GM19240 (cell line): ENCODE results near the gene CCDC201.

Experiments
- DNase-seq: peaks from one replicate; pipeline ENCODE4 v3.0.0; 2011; ENCODE audit warnings: low spot score; ENCODE audit not compliant: insufficient read length

The CCDC201 gene

DNA sequence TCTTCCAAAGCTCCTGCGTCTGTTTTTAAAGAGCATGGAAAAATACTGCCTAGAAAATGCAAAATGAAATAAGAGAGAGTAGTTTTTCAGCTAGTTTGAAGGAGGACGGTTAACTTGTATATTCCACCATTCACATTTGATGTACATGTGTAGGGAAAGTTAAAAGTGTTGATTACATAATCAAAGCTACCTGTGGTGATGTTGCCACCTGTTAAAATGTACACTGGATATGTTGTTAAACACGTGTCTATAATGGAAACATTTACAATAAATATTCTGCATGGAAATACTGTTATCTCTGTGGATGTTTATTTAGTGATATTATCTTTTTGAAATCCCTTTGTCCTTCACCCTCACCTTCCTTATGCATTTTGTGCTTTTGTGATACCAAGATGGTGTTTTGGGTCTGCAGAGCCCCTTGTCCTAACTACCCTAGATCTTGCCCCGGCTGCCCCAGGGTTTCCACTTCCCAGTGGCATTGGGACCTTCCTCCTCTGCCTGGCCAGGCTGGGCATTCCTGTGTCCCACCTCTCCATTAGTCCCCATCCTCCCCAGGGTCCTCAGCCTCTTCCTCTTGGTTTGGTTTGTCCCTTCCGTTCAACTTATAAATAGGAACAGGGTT is 20.6 kb upstream of the CCDC201 start:
- no peak for DNase-seq

DNA sequence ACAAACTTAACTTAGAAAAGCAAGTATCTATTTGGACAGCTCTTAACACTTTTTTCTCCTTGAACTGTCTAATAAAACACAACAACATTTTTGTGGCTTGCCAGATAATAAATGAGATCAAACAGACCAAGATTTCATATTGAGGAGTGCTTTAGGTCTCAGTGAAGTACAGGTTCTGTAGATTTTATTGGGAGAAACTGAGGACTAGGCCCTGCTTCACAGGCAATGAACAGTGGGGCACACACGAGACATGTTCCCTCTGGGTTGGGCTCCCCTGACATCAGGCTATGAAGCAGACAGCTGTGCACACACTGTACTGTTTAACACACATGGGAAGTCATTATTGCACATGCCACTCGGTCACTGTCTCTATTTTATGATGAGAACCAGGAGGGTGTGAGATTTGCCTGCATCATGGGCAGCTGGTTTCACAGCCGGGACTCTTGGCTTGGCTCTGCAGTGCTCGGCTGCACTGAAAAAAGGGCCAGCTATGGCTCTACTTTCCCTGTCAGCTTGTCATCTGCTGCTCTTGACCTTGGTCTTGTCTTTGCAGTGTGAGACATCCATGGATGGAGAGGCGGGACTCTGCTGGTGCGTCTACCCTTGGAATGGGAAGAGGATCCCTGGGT is 19.6 kb upstream of the CCDC201 start:
- DNase-seq, result no peak

DNA sequence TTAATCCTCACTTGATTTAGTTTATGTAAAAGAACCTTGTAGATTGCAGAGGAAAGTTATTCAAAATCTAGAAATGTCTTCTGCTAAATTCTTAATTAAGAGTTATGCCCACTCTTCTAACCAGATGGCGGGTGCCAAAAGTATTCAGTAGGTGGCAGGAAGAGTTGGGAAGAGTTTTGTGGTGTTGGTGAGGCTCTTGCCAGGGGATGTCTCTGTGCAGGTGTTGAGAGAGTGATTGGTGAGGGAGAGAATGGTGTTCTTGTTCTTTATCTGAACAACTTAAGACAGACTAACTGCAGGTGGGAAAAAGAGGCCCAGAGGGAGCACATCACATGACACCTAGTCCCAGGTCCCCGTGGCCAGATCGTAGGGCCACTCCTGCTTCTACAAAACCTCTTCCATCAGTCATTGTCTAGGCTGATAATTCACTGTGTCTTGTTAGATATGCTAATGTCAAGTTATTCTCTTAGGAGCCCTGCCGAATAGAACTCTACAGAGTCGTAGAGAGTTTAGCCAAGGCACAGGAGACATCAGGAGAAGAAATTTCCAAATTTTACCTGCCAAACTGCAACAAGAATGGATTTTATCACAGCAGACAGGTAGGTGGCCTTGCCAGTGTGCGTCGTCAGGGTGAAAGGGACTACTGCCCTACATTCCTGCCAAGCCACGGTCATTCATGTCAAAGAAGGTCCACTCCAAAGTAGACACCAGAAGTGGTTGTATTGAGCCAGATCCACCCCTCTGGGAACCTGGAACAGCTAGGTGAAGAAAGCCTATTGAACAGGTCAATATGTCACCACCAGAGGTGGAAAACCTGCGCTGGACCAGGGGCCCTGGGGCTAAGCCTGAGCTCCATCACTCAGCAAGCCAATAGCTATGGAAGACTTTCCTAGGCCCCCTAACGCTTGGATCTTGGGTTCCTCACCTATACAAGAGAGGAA is 18.9 kb upstream of the CCDC201 start:
- DNase-seq, result no peak

DNA sequence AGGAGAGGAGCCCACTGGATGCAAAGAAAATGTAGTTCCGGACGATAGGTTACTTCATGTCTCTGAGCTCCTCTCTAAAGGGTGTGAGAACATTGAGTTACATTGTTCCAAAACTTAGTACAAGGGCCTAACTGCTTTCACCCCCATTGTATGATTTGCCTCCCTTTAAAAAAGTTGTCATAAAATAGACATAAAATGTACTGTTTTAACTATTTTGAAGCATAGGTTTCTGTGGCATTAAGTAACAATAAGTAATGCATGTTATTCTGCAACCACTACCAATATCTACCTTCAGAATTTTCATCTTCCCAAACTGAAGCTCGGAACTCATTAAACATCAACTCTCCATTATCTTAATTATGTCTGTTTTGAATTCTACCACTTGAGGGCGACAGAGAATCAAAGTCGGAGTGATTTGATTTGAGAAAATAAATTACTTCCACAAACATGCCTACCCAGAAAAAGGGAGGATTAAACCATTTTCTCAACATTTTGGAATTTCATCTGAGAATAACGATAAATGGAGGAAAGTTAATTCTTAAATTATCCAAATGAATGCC is 18.1 kb upstream of the CCDC201 start:
- DNase-seq, result no peak

DNA sequence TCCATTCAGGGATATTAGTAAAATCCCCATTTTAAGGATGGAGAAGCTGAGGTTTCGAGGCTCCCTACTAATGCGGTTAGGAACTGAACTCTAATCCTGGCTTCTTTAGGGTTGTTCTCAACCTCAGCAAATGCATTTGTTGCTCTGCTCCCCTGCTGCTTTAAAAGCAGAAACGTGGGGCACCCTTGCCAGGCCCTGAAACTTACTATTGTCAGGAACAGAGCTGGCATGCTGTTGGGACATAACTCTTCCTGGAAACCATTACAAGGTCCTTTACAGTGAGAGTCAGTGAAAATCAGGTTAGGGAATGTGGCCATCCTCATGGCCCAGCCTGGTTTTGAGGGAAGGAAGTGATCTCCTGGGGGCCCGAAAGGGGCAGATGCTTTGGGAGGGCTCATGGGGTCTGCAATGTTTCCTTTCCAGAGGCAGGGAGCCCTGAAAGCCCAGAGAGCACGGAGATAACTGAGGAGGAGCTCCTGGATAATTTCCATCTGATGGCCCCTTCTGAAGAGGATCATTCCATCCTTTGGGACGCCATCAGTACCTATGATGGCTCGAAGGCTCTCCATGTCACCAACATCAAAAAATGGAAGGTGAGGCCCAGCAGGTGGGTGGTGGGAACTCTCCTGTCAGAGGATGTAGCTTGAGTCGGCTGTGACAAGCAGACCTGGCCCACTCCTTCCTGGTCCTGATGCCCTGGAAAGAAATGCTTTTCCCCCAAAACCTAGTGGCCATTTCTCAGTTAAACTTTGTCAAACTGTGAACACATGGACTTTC is 17.4 kb upstream of the CCDC201 start:
- DNase-seq, result no peak

DNA sequence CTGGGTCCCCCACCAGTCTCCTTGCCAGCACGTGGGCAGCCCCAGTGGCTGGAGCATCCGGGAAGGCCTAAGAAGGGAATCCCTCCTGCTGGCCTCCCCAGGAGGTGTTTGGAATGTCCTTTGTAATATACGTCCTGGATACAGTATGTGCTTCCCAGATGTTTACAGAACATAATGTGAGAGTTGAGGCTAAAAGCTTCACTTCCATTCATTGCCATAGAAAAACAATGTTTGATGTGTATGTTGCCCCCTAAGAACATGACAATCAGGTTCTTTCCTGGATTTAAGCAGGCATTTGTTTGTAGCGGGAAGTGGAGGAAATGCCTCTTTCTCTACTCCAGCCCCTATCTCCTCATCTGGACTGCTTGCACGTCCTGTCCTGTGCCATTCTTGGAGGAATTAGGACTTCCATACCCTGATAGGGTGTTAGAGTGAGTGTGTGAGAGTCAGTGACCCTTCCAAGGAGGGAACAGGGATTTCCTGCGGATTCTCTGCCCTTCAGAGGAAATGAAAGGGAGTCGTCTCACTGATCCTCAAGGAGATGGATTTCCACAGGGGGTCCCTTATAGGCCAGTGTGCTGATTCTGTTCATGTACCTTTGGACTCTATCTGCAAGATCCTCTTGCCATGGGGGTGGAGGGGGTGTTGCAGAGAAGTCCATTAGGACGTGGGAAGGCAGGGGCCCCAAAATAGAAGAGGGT is 16.6 kb upstream of the CCDC201 start:
- DNase-seq, result no peak

DNA sequence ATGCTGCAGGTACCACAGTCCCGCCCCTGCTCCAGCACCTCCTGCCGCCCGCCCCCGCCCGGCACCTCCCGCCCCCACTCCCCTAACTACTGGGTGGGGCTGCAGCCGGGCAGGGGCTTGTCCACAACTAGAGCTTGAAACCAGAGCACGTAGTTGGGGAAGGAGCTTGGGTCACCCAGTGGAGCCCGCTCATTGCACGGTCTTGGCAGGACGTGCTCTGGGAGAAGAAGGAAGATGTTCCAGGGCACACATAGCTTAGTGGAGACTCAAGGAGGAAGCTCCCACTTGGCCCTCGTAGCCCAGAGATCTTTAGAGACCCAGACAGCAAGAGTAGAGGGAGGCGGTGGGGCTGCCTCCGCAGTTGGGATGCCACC is 16.1 kb upstream of the CCDC201 start:
- DNase-seq, result no peak

DNA sequence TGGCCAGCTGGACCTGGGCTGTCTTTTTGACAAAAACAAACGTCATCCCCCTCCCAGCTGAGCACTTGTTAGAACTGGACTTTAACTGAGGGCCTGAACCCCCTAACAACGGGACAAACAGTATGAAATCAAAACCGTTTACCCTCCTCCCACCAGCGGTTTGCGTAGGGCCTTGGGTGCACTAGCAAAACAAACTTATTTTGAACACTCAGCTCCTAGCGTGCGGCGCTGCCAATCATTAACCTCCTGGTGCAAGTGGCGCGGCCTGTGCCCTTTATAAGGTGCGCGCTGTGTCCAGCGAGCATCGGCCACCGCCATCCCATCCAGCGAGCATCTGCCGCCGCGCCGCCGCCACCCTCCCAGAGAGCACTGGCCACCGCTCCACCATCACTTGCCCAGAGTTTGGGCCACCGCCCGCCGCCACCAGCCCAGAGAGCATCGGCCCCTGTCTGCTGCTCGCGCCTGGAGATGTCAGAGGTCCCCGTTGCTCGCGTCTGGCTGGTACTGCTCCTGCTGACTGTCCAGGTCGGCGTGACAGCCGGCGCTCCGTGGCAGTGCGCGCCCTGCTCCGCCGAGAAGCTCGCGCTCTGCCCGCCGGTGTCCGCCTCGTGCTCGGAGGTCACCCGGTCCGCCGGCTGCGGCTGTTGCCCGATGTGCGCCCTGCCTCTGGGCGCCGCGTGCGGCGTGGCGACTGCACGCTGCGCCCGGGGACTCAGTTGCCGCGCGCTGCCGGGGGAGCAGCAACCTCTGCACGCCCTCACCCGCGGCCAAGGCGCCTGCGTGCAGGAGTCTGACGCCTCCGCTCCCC is 15.5 kb upstream of the CCDC201 start, which contains the start of gene IGFBP1:
IGFBP1 (plus strand) TSS at position 304 of the 808 bp plus-strand sequence; CDS start at position 469, 165 bp downstream.
- no peak for DNase-seq

DNA sequence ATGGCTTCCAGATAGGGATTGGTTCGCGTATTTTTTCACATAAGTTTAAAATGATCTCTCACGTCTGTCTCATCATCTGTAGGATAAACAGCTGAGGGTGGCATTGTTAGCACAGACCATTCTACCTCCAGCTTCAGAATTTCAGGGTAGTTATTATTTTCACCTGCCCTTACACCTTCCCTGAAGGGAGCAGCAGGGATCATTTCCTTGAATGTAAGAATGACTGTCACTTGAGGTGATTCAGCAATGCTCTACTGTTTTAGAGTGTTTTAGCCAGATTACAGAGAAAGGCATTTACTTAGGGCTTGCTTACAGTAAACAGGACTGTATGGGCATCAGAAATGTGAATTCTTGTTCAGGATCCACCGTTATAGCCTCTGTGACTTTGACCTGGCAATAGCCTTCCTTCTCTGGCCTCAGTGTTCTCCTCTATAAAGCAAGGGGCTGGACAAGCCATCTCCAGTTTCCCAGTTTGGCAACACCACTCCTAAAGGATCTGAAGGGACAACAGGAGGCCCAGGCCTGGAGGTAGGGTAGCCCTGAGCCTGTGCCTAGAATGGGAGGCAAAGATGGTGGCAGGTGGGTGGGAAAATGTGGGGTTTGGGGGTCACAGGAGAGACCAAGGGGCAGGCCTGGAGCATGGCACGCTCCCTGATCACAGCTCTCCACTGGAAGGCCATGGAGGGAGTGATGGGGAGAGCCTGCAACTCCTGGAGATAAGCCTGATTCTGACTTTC is 14.2 kb upstream of the CCDC201 start:
- no peak for DNase-seq

DNA sequence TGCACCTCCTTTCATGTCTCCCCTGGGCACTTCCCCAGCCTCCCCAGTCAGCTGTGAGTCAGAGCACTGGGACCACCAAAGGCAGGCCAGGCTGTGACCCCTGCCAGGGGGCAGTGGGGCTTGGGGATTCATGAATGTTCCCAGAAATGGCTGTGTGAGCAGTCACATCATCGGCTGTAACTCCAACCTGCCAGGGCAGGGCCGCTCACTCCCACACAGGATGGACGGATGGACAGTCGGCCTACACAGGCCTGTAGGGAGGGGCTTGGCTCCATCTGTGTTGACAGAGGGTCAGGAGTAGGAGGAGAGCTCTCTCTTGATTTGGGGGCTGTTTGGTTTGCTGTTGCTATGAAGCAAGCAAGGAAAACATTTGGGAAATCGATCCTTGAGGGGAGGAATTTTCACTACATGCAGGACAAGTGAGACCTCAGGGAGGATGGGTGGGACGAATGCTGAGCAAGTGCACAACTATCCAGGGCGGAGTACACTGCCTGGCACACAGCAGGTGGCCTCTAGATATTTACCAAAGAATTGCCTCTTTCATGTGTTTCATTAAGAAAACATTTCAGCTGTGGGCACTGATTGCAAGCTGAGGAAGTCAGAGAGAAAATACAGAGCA is 12.5 kb upstream of the CCDC201 start:
- DNase-seq, result no peak

DNA sequence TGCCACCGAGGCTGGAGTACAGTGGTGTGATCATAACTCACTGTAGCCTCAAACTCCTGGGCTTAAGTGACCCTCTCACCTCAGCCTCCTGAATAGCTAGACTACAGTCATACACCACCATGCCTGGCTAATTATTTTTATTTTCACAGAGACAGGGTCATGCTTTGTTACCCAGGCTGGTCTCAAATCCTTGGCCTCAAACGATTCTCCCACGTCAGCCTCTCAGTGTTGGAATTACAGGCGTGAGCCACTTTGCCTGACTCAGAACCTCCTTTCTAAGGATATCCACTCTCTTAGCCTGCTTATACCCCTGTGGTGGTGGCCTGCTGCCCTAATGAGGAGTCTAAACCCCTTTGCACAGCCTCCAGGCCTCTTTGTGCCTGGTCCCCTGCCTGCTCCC is 11.3 kb upstream of the CCDC201 start:
- no peak for DNase-seq

DNA sequence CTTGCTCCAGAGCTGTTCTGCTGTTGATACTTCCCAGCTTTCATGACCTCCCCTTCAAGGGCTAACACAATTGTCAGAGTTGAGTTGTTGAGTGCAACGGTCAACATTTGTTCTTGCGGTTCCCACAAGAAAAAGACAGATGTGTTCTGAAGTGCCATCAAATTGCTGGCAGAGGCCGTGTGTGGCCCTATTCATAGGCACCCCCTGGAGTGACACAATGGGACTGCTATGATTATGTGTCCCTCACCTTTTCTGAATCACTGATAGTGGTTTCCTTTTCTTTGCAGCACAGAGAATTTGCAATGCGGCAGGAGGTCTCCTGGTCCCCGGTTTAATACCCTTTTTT is 9.6 kb upstream of the CCDC201 start:
- DNase-seq, result no peak

DNA sequence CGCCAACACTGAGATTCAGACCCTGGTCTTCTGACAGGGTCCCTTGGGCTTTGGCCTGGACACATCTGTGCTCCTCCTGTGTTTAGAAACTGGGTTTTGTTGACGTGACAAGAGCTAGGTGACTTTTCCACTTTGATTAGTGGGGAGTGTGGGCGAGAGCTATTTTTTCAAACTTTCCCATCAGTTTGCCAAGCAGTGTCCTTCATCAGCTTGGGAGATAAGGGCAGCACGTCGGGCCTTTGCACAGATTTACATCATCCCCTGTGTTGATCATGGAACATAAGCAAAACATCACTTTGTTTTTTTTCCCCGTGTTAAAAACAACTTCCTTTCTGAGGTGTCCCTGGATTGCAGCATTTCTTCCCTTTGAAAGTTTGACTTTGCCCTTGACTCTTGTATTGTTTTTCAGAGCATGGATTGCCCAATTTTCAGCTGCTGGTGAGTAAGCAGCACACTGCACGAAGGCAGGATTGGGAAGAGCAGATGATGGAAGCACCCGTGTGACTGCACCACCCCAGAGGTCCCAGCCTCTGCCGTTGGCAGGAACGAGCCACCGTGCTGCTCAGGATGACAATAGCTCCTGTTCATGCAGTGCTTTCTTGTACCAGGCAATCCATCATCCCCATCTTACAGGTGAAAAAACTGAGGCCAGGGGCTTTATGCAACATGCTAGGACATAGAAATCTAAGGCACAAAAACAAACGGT is 9.0 kb upstream of the CCDC201 start:
- no peak for DNase-seq

DNA sequence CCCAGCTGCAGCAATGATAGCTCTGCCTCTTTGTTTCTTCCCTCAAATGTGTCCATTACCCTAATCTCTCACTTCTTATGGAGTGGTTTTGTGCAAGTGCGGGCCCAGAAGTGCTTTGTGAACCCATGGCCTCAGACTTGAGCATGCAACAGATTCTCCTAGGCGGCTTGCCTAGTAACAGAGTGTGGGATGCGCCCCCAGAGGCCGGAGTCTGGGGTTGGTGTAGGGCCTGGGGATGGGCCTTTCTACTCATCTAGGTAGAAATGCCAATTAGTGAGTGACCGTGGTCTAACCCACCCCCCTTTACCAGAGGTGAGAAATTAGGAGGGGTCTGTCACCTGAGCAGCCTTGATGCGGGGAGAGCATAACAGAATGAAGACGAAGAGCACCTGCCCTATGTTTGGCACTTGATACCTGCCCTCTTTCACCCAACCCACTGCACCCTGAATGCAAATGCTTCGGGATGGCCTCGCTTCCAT is 8.4 kb upstream of the CCDC201 start:
- DNase-seq, result no peak

DNA sequence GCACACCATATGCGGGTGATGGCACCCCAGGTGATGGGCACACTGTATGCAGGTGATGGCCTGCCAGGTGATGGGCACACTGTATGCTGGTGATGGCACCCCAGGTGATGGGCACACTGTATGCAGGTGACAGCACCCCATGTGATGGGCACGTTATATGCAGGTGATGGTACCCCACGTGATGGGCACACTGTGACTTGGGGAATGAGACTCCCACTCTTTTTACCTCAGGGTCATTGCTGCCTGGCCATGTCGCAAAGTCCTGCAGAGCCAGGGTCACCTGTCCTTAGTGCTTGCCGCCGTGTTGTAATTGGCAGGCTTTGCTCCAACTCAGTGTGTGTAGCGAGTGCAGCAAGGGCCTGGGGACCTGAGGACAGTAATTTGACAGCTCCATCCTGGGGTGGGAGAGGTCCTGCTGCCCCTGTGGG is 7.6 kb upstream of the CCDC201 start:
- DNase-seq, result no peak

DNA sequence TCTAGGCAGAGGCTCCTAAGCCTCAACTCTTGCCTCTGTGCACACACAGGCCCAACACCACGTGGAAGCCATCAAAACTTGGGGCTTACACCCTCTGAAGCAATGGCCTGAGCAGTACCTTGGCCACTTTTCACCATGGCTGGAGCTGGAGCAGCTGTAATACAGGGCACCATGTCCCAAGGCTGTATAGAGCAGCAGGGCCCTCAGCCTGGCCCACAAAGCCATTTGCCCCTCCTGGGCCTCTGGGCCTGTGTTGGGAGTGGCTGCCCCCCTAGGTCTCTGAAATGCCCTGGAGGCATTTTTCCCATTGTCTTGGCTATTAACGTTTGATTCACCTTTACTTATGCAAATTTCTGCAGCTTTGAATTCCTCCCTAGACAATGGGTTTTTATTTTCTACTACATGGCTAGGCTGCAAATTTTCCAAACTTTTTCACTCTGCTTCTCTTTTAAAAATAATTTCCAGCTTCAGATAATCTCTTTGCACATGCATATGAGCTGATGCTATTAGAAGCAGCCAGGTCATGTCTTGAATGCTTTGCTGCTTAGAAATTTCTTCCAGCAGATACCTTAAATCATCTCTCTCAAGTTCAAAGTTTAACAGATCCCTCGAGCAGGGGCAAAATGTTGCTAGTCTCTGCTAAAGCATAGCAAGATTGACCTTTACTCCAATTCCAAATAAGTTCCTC is 5.7 kb upstream of the CCDC201 start:
- DNase-seq, result no peak

DNA sequence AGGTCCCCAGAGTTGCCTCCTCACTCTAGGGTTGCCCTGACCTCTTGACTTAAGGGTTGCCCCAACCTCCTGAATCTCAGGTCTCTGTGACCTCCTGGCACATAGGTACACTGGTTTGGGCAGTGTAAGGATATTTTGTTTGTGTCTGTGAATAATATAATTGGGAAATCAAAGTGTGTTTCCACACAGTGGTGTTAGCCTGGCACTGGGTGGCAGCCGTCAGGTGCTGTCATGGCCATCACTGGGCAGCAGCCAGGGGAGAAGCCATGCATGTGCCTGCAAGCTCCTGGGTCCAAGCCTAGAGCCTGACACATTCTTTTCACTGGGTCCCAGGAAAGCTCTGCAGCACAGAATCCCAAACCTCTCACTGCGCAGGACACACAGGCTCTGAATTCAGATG is 3.6 kb upstream of the CCDC201 start:
- DNase-seq, result no peak
